ENCODE data around the gene RGMB.
"Not testable (repeated sequence)": the region's sequence is repeated elsewhere in the genome, so short reads cannot be mapped to it uniquely, and the experiment has no call there.

DNA sequence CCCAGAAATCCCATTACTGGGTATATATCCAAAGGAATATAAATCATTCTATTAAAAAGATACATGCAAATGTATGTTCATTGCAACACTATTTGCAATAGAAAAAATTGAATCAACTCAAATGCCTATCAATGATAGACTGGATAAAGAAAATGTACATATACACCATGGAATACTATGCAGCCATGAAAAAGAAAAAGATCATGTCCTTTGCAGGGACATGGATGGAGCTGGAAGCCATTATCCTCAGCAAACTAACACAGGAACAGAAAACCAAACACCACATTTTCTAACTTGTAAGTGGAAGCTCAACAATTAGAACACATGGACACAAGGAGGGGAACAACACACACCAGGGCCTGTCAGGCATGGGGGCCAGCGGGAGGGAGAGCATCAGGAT is 25.2 kb upstream of the RGMB start:
- TF ChIP-seq, protein P1, sequence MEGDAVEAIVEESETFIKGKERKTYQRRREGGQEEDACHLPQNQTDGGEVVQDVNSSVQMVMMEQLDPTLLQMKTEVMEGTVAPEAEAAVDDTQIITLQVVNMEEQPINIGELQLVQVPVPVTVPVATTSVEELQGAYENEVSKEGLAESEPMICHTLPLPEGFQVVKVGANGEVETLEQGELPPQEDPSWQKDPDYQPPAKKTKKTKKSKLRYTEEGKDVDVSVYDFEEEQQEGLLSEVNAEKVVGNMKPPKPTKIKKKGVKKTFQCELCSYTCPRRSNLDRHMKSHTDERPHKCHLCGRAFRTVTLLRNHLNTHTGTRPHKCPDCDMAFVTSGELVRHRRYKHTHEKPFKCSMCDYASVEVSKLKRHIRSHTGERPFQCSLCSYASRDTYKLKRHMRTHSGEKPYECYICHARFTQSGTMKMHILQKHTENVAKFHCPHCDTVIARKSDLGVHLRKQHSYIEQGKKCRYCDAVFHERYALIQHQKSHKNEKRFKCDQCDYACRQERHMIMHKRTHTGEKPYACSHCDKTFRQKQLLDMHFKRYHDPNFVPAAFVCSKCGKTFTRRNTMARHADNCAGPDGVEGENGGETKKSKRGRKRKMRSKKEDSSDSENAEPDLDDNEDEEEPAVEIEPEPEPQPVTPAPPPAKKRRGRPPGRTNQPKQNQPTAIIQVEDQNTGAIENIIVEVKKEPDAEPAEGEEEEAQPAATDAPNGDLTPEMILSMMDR (IDR thresholded peaks at IDR 0.05), result not testable (repeated sequence)
- not testable (repeated sequence) for TF ChIP-seq POLR2AphosphoS5 (IDR thresholded peaks at IDR 0.05)
